ENCODE data around the gene VSIG10L2. TPM values are rescaled to one million over a fixed set of nuclear protein-coding genes. Genes with fewer than 3 reads are reported as not detected.

The VSIG10L2 gene
- total and polyA plus RNA-seq, 12 donors, result 0.15 to 0.38 (median 0.35) TPM; not detected in 9

DNA sequence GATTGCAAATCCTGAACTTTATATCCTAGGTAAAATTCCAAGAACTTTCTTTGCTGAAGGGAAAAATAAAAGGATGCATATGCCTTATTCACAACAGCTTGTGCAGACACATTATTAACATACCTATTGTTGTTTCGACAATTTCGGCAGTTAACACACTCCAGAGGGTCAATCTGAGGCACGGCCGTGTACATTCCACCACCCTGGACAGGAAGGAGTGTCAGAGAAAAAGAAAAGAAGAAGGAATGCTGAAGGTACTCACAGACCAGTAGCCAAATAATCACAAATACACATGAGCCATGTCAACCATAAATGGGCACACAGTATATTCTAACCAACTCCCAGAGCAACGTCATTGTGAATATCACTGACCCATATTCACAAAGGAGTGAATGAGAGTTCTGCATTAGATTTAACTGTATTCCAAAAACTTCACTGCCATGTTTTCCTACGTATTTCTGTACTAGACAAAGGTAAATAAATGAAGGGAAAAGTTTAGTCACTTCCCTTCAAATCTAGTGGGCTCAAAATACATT is 32.4 kb downstream of the VSIG10L2 start:
- H3K4me3 ChIP-seq, result no peak overlapping the region
- H3K27me3 ChIP-seq, result no peaks in the 10 kb centered on the region
- 71 to 78% methylated on average over 6 of the region's 6 CpGs for WGBS, 2 donors
- TF ChIP-seq, protein P1, sequence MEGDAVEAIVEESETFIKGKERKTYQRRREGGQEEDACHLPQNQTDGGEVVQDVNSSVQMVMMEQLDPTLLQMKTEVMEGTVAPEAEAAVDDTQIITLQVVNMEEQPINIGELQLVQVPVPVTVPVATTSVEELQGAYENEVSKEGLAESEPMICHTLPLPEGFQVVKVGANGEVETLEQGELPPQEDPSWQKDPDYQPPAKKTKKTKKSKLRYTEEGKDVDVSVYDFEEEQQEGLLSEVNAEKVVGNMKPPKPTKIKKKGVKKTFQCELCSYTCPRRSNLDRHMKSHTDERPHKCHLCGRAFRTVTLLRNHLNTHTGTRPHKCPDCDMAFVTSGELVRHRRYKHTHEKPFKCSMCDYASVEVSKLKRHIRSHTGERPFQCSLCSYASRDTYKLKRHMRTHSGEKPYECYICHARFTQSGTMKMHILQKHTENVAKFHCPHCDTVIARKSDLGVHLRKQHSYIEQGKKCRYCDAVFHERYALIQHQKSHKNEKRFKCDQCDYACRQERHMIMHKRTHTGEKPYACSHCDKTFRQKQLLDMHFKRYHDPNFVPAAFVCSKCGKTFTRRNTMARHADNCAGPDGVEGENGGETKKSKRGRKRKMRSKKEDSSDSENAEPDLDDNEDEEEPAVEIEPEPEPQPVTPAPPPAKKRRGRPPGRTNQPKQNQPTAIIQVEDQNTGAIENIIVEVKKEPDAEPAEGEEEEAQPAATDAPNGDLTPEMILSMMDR (IDR thresholded peaks at IDR 0.05), result no peak
- no peak overlapping the region for H3K27ac ChIP-seq
- H3K9me3 ChIP-seq, result no peaks in the 10 kb centered on the region
- intact Hi-C loops (cut with DNase I), result no loop called here
- peak in 1 of 8 donors; percentile 19 for ATAC-seq
- peaks cover 0 to 3% (median 0%) of the 10 kb centered on the region in 9 donors for H3K4me1 ChIP-seq
- H3K36me3 ChIP-seq, result peaks cover 0 to 10% (median 0%) of the 10 kb centered on the region in 9 donors
- no peak for DNase-seq

GRCh38 chr11:125978778-125979407 is 33.0 kb downstream of the VSIG10L2 start:
- Histone ChIP-seq H3K9me3 (no peaks in the 10 kb centered on the region), H3K27ac (no peak overlapping the region), H3K4me3 (no peak overlapping the region), H3K36me3 (peaks cover 0 to 17% (median 0%) of the 10 kb centered on the region in 9 donors), H3K4me1 (peaks cover 0 to 3% (median 0%) of the 10 kb centered on the region in 9 donors), H3K27me3 (no peaks in the 10 kb centered on the region)
- intact Hi-C loops (cut with DNase I), result no loop called here
- WGBS, 2 donors, result 62 to 65% methylated on average over 3 of the region's 3 CpGs
- TF ChIP-seq, protein P1 (IDR thresholded peaks at IDR 0.05), result no peak
- no peak for DNase-seq
- ATAC-seq, result peak in 4 of 8 donors; percentile 35 to 75 (median 52)

DNA sequence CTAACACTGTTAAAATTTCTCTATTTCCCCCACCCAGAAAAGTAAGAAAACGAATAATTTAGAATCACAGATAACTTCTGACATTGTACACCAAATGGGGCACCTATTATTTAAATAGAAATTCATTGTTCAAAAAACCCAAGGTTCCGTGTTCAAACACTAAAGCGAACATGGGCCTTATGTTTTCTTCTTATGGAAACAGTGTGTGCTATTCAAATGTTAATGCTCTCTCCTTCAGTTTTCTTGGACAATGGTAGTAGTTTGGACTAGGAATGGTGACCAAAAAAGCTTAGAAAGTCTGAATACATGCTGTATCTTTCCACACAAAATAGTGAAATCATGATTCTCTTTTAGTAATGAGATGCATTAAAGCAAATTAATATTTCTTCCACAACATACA is 33.7 kb downstream of the VSIG10L2 start:
- Histone ChIP-seq H3K4me3 (no peak overlapping the region), H3K36me3 (peaks cover 0 to 17% (median 0%) of the 10 kb centered on the region in 9 donors), H3K27me3 (no peaks in the 10 kb centered on the region), H3K27ac (no peak overlapping the region), H3K9me3 (no peaks in the 10 kb centered on the region), H3K4me1 (peaks cover 0 to 3% (median 0%) of the 10 kb centered on the region in 9 donors)
- WGBS, 2 donors, result 84 to 94% methylated on average over 3 of the region's 3 CpGs
- DNase-seq, result no peak
- ATAC-seq, result no peak
- intact Hi-C loops (cut with DNase I), result no loop called here
- TF ChIP-seq, protein P1 (IDR thresholded peaks at IDR 0.05), result no peak

DNA sequence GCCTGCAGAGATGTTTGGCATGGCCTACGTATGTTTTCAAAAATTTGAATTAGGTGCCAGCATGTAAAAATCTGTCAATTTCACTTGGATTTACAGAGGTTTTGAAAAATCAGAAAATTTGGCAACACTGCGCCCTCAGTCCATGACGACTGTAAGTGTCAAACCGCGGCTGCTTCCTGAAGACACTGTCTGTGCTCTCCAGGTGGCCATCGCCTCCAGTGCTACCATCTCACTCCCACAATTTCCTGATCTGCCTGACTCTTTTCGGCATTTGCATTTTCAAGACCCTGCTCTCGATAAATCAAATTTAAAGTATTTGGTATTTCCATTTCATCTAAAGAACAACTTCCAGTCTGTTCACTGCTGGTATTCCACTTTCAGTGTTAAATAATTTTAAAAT is 34.6 kb downstream of the VSIG10L2 start:
- no peaks in the 10 kb centered on the region for H3K27me3 ChIP-seq
- TF ChIP-seq, protein P1 (IDR thresholded peaks at IDR 0.05), result no peak
- DNase-seq, result no peak
- no peak for ATAC-seq
- H3K36me3 ChIP-seq, result peaks cover 0 to 17% (median 0%) of the 10 kb centered on the region in 9 donors
- intact Hi-C loops (cut with DNase I), result no loop called here
- 90 to 91% methylated on average over 8 of the region's 8 CpGs for WGBS, 2 donors
- H3K4me3 ChIP-seq, result no peak overlapping the region
- H3K4me1 ChIP-seq, result peaks cover 0 to 3% (median 0%) of the 10 kb centered on the region in 9 donors
- H3K9me3 ChIP-seq, result no peaks in the 10 kb centered on the region
- no peak overlapping the region for H3K27ac ChIP-seq

Measured in heart right ventricle (tissue), 16 donors.